ENCODE data around the gene TEDC1. TPM values are rescaled to one million over a fixed set of nuclear protein-coding genes. Genes with fewer than 3 reads are reported as not detected.

Gene TEDC1
- total and polyA plus RNA-seq, 2 experiments from 2014 or later, result 6.4 to 9.8 TPM

DNA sequence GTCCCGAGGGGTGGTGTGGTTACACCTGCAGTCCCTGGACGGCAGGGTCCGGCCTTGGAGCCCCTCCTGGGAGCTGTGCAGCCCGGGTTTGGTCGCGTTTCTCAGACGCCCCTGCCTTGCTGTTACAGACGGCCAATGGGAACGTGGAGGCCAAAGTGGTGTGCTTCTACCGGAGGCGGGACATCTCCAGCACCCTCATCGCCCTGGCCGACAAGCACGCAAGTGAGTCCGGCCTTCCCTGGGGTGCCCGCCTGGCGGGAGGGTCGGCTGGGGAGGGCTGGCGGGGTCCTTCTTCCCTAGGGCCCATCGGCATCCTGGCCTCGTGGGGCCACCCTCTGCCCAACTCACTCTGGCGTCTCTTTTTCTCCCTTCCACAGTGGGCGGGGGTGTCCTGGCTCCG lies 45.8 kb upstream of the TEDC1 start:
- H3K27me3 ChIP-seq (replicated peaks; ENCODE audit: insufficient read depth), result no peaks in the 10 kb centered on the region
- H3K4me1 ChIP-seq (ENCODE audit: insufficient read depth), result no peaks in the 10 kb centered on the region
- peaks cover 23% of the 10 kb centered on the region; the same call in 1 of the 2 replicates for H3K79me2 ChIP-seq (ENCODE audit: insufficient read depth)
- no peaks in the 10 kb centered on the region; the same call in 1 of the 2 replicates for H3K36me3 ChIP-seq (ENCODE audit: low read depth)
- H3K9me3 ChIP-seq (ENCODE audit: low read depth), result no peaks in the 10 kb centered on the region
- H3K9ac ChIP-seq, result no peak overlapping the region
- no peaks in the 10 kb centered on the region for H3K9me2 ChIP-seq (ENCODE audit: insufficient read depth)
- WGBS, 2 experiments (ENCODE audit: low coverage in 1 of 2, low lambda C conversion rate in 2 of 2, missing lambda C conversion rate in 2 of 2), result 85 to 91% methylated on average over 13 to 24 of the region's 24 CpGs
- DNase-seq, result no peak
- H4K20me1 ChIP-seq (ENCODE audit: insufficient read depth), result no peaks in the 10 kb centered on the region
- H3K27ac ChIP-seq, result no peak overlapping the region
- no peak overlapping the region for H2AFZ ChIP-seq
- H3F3A ChIP-seq (ENCODE audit: insufficient read depth), result no peaks in the 10 kb centered on the region
- H3K4me2 ChIP-seq (ENCODE audit: unreplicated experiment), result no peak overlapping the region
- no peak overlapping the region for H3K4me3 ChIP-seq
- TF ChIP-seq EZH2phosphoT487 (IDR thresholded peaks at IDR 0.05; ENCODE audit: insufficient read depth, low read depth) (no peak), EZH2 (IDR thresholded peaks at IDR 0.05; ENCODE audit: insufficient read depth, poor library complexity, severe bottlenecking) (no peak)
- in situ Hi-C loops (cut with MboI), result no loop called here

DNA sequence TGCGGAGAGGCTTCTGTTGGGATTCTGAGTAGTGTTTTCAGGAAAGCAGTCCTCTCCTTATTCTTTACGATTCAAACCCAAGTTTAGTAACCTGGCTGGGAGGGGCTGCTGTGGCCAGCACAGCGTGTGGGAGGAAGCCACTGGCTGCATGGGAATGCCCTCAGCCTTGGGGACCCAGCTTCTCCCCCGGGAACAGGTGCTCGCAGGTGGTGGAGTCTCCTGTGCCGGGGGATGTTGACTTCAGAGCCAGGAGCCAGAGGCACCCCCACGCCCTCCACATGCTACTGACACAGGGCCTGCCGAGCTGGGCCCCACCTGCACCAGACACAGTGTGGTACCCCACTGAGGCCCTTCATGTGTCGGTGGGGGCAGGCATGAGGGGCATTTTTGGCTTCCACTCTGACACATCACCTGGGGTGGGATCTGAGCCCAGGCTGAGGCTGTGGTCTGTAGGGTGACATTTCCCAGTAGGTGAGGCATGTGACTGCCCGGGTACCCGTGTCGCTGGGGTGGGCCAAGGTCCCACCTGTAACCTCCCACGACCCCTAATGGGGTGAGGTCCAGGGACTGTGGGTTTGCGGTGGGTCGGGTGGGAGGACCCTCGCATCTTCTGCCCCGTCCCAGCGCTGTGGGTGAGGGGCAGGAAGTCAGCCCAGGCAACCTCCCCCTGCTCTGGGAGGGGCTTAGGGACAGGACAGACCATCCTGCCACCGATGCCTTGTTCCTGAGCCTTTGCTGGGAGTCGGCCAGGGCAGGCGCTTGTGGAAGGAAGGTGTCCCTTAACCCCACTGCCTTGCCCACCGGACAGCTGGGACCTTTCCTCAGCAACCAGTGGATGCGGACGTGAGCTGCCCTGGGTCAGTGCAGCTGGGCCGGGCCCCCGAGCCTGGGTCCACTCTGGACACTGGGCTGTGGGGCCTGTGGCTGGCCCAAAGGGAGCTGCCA lies 44.9 kb upstream of the TEDC1 start:
- peaks cover 15% of the 10 kb centered on the region; the same call in 1 of the 2 replicates for H3K79me2 ChIP-seq (ENCODE audit: insufficient read depth)
- no peaks in the 10 kb centered on the region for H3K27me3 ChIP-seq (replicated peaks; ENCODE audit: insufficient read depth)
- no peak overlapping the region for H3K27ac ChIP-seq
- 93 to 95% methylated on average over 24 to 25 of the region's 26 CpGs for WGBS, 2 experiments (ENCODE audit: low coverage in 1 of 2, low lambda C conversion rate in 2 of 2, missing lambda C conversion rate in 2 of 2)
- H3F3A ChIP-seq (ENCODE audit: insufficient read depth), result no peaks in the 10 kb centered on the region
- DNase-seq, result no peak
- TF ChIP-seq EZH2phosphoT487 (IDR thresholded peaks at IDR 0.05; ENCODE audit: insufficient read depth, low read depth) (no peak), EZH2 (IDR thresholded peaks at IDR 0.05; ENCODE audit: insufficient read depth, poor library complexity, severe bottlenecking) (no peak)
- no peak overlapping the region for H3K4me2 ChIP-seq (ENCODE audit: unreplicated experiment)
- no peak overlapping the region for H3K9ac ChIP-seq
- H2AFZ ChIP-seq, result no peak overlapping the region
- H3K9me3 ChIP-seq (ENCODE audit: low read depth), result no peaks in the 10 kb centered on the region
- no peaks in the 10 kb centered on the region for H4K20me1 ChIP-seq (ENCODE audit: insufficient read depth)
- in situ Hi-C loops (cut with MboI), result no loop called here
- H3K36me3 ChIP-seq (ENCODE audit: low read depth), result no peaks in the 10 kb centered on the region; the same call in 1 of the 2 replicates
- H3K9me2 ChIP-seq (ENCODE audit: insufficient read depth), result no peaks in the 10 kb centered on the region
- H3K4me1 ChIP-seq (ENCODE audit: insufficient read depth), result no peaks in the 10 kb centered on the region
- H3K4me3 ChIP-seq, result no peak overlapping the region

GRCh38 chr14:105446971-105447370 lies 44.1 kb upstream of the TEDC1 start:
- Histone ChIP-seq H3K9me2 (ENCODE audit: insufficient read depth) (no peaks in the 10 kb centered on the region), H3K9ac (no peak overlapping the region), H3K79me2 (ENCODE audit: insufficient read depth) (peaks cover 14% of the 10 kb centered on the region; the same call in 1 of the 2 replicates), H3K27me3 (replicated peaks; ENCODE audit: insufficient read depth) (no peaks in the 10 kb centered on the region), H2AFZ (no peak overlapping the region), H4K20me1 (ENCODE audit: insufficient read depth) (no peaks in the 10 kb centered on the region), H3F3A (ENCODE audit: insufficient read depth) (no peaks in the 10 kb centered on the region), H3K4me3 (no peak overlapping the region), H3K4me1 (ENCODE audit: insufficient read depth) (no peaks in the 10 kb centered on the region), H3K4me2 (ENCODE audit: unreplicated experiment) (no peak overlapping the region), H3K27ac (no peak overlapping the region), H3K36me3 (ENCODE audit: low read depth) (no peaks in the 10 kb centered on the region; the same call in 1 of the 2 replicates), H3K9me3 (ENCODE audit: low read depth) (no peaks in the 10 kb centered on the region)
- TF ChIP-seq EZH2 (IDR thresholded peaks at IDR 0.05; ENCODE audit: insufficient read depth, poor library complexity, severe bottlenecking), result no peak
- TF ChIP-seq EZH2phosphoT487 (IDR thresholded peaks at IDR 0.05; ENCODE audit: insufficient read depth, low read depth), result no peak
- no peak for DNase-seq
- in situ Hi-C loops (cut with MboI), result no loop called here
- WGBS, 2 experiments (ENCODE audit: low coverage in 1 of 2, low lambda C conversion rate in 2 of 2, missing lambda C conversion rate in 2 of 2), result 80 to 81% methylated on average over 14 of the region's 14 CpGs

GRCh38 chr14:105447651-105448640 lies 43.1 kb upstream of the TEDC1 start:
- WGBS, 2 experiments (ENCODE audit: low coverage in 1 of 2, low lambda C conversion rate in 2 of 2, missing lambda C conversion rate in 2 of 2), result 74 to 78% methylated on average over 31 of the region's 31 CpGs
- no peak for DNase-seq
- Histone ChIP-seq H3K27me3 (replicated peaks; ENCODE audit: insufficient read depth) (no peaks in the 10 kb centered on the region), H3K4me3 (no peak overlapping the region), H3K9ac (peak overlapping the region; percentile 72), H3K79me2 (ENCODE audit: insufficient read depth) (peaks cover 14% of the 10 kb centered on the region; the same call in 1 of the 2 replicates), H4K20me1 (ENCODE audit: insufficient read depth) (no peaks in the 10 kb centered on the region), H3K4me2 (ENCODE audit: unreplicated experiment) (no peak overlapping the region), H3K9me2 (ENCODE audit: insufficient read depth) (no peaks in the 10 kb centered on the region), H3K36me3 (ENCODE audit: low read depth) (no peaks in the 10 kb centered on the region; the same call in 1 of the 2 replicates), H3K27ac (0 out of 2 replicates have a peak overlapping the region, but pooled peaks have one; percentile 23), H3K9me3 (ENCODE audit: low read depth) (no peaks in the 10 kb centered on the region), H3F3A (ENCODE audit: insufficient read depth) (no peaks in the 10 kb centered on the region), H3K4me1 (ENCODE audit: insufficient read depth) (no peaks in the 10 kb centered on the region), H2AFZ (no peak overlapping the region)
- in situ Hi-C loops (cut with MboI), result no loop called here
- no peak for TF ChIP-seq EZH2phosphoT487 (IDR thresholded peaks at IDR 0.05; ENCODE audit: insufficient read depth, low read depth)
- no peak for TF ChIP-seq EZH2 (IDR thresholded peaks at IDR 0.05; ENCODE audit: insufficient read depth, poor library complexity, severe bottlenecking)
